COLO668 (cell line): ENCODE measurements around the gene CBX8.
A peak's percentile ranks its signal among the peaks of the same experiment; 100 is the strongest.

Experiments used
- DNase-seq: peaks from one replicate; lab custom pipeline; 2025; ENCODE audit not compliant: unreplicated experiment; lab: John Stamatoyannopoulos, UW

CBX8 gene

GRCh38 chr17:79835953-79836509, 39.2 kb upstream of the CBX8 start:
- DNase-seq, result peak; percentile 24

GRCh38 chr17:79835470-79835899, 38.6 kb upstream of the CBX8 start:
- DNase-seq, result no peak

GRCh38 chr17:79834565-79835469, 37.9 kb upstream of the CBX8 start:
- DNase-seq, result peak; percentile 3

- DNase-seq, result no peak
Observed at GRCh38 chr17:79833744-79834564, 37.1 kb upstream of the CBX8 start.

- DNase-seq, result no peak
Observed at GRCh38 chr17:79833110-79833450, 36.2 kb upstream of the CBX8 start.

- DNase-seq, result no peak
Observed at GRCh38 chr17:79832218-79833109, 35.6 kb upstream of the CBX8 start.

- DNase-seq, result no peak
Observed at GRCh38 chr17:79831265-79832217, 34.7 kb upstream of the CBX8 start.

- peak; percentile 42 for DNase-seq
Observed at GRCh38 chr17:79830763-79831264, 33.9 kb upstream of the CBX8 start.

GRCh38 chr17:79830303-79830702, 33.4 kb upstream of the CBX8 start:
- DNase-seq, result peak; percentile 4

GRCh38 chr17:79829457-79829856, 32.6 kb upstream of the CBX8 start:
- DNase-seq, result no peak

GRCh38 chr17:79829004-79829403, 32.1 kb upstream of the CBX8 start:
- no peak for DNase-seq

- no peak for DNase-seq
Observed at GRCh38 chr17:79826841-79827578, 30.1 kb upstream of the CBX8 start.

- no peak for DNase-seq
Observed at GRCh38 chr17:79826204-79826680, 29.4 kb upstream of the CBX8 start.

- no peak for DNase-seq
Observed at GRCh38 chr17:79825580-79825921, 28.7 kb upstream of the CBX8 start.

GRCh38 chr17:79824893-79825579, 28.2 kb upstream of the CBX8 start:
- no peak for DNase-seq

GRCh38 chr17:79824234-79824633, 27.4 kb upstream of the CBX8 start:
- no peak for DNase-seq

- no peak for DNase-seq
Observed at GRCh38 chr17:79822583-79823124, 25.8 kb upstream of the CBX8 start.
